Camera-type eye (tissue), 1 donor: ENCODE results near the gene KLHL18. TPM values are rescaled to one million over a fixed set of nuclear protein-coding genes. Genes with fewer than 3 reads are reported as not detected.

Source experiments
- total RNA-seq: library from RNA; depleted of rRNA; stranded (reverse); fragments of >200 nt; gene quantifications from one replicate; pipeline ENCODE4 v1.2.3, GENCODE V29; 2014

KLHL18 gene
- 44.2 TPM for total RNA-seq

GRCh38 chr3:47282424-47283192 is at the start of gene KLHL18, which contains the start of gene KIF9:
Gene KLHL18 (plus strand): TSS chr3:47282944. CDS start chr3:47282966, 22 bp downstream.
Gene KIF9 (minus strand): TSS chr3:47282799. CDS start chr3:47277374, 5,425 bp downstream.

GRCh38 chr3:47380601-47381316 is 98.0 kb downstream of the KLHL18 start, which contains the start of gene PTPN23:
Gene PTPN23 (plus strand): TSS chr3:47381021. CDS start chr3:47381097, 76 bp downstream.

Other genes starting within 250 kb of the KLHL18 start
- 115 TPM for gene SETD2, start 118.8 kb upstream of the KLHL18 start, total RNA-seq
- 11.5 TPM for gene KIF9, start 145 bp upstream of the KLHL18 start, total RNA-seq
- gene PTPN23, start 98.1 kb downstream of the KLHL18 start, total RNA-seq: 25.0 TPM
- 77.0 TPM for gene SCAP, start 193.0 kb downstream of the KLHL18 start, total RNA-seq
- 26.4 TPM for gene ELP6, start 230.8 kb downstream of the KLHL18 start, total RNA-seq